SK-N-SH (cell line): ENCODE data around the gene CAPRIN2. TPM values are rescaled to one million over a fixed set of nuclear protein-coding genes. Genes with fewer than 3 reads are reported as not detected.

Source experiments
- CTCF ChIA-PET: fragments of 300-600, 350-600 bp; formaldehyde crosslinking; extraction: SDS; loops from one replicate; lab custom pipeline; 2021; lab: Yijun Ruan, JAX
- POLR2A ChIA-PET: fragments of 350-600 bp; sonication (Branson Sonifier 250); formaldehyde crosslinking; extraction: SDS; loops from one replicate; lab custom pipeline; 2020; ENCODE audit warnings: antibody characterized with exemption, inconsistent platforms; lab: Yijun Ruan, JAX
- DNase-seq: peaks from one replicate; pipeline ENCODE4 v3.0.0; 2012
- H2AFZ ChIP-seq: fragments of 200-600 bp; sonication (generic); 2 replicates; pipeline ENCODE4 v1.8.1; 2016; ENCODE audit warnings: antibody characterized with exemption, mild to moderate bottlenecking, low read depth
- H3F3A ChIP-seq: fragments of 200-600 bp; sonication (generic); replicated peaks from 2 replicates; pipeline ENCODE3; 2016; ENCODE audit warnings: antibody characterized with exemption, mild to moderate bottlenecking; ENCODE audit not compliant: insufficient read depth
- H3K27ac ChIP-seq, 2 experiments: fragments of 200-500 bp in 1 of 2; fragments of 200-600 bp in 1 of 2; sonication (Bioruptor generic) in 1 of 2; sonication (generic), shearing (Covaris generic) in 1 of 2; 2 replicates each; pipeline versions ENCODE4 v1.5.1 to v1.6.1; 2014 to 2016; ENCODE audit warnings: low read depth in 2 of 2, inconsistent platforms in 1 of 2, low read length in 1 of 2, mild to moderate bottlenecking in 1 of 2, mixed read lengths in 1 of 2
- H3K27me3 ChIP-seq: fragments of 200-600 bp; sonication (generic), shearing (Covaris generic); 2 replicates; pipeline ENCODE4 v1.6.1; 2016; ENCODE audit warnings: mixed run types; ENCODE audit not compliant: insufficient read depth
- H3K36me3 ChIP-seq, 2 experiments: fragments of 200-500 bp in 1 of 2; fragments of 200-600 bp in 1 of 2; sonication (Bioruptor generic) in 1 of 2; sonication (generic) in 1 of 2; replicated peaks in 1 of 2; 2 replicates each; pipeline versions ENCODE3 to v1.5.1; 2014 to 2016; ENCODE audit warnings: low read length in 1 of 2, mild to moderate bottlenecking in 1 of 2; ENCODE audit not compliant: insufficient read depth in 2 of 2, control insufficient read depth in 1 of 2
- H3K4me1 ChIP-seq, 2 experiments: fragments of 200-500 bp in 1 of 2; fragments of 200-600 bp in 1 of 2; sonication (Bioruptor generic) in 1 of 2; sonication (generic), shearing (Covaris generic) in 1 of 2; 2 replicates each; pipeline versions ENCODE4 v1.5.1 to v1.6.1; 2014 to 2016; ENCODE audit warnings: low read depth in 1 of 2, low read length in 1 of 2, mixed run types in 1 of 2; ENCODE audit not compliant: insufficient read depth in 2 of 2, control insufficient read depth in 1 of 2
- H3K4me2 ChIP-seq: fragments of 200-600 bp; sonication (generic), shearing (Covaris generic); 2 replicates; pipeline ENCODE4 v1.6.1; 2017; ENCODE audit warnings: mixed run types
- H3K4me3 ChIP-seq, 2 experiments: fragments of 200-500 bp in 1 of 2; fragments of 200-600 bp in 1 of 2; sonication (Bioruptor generic) in 1 of 2; sonication (generic), shearing (Covaris generic) in 1 of 2; 2 replicates each; pipeline versions ENCODE4 v1.5.1 to v1.8.1; 2014 to 2016; ENCODE audit warnings: low read depth in 2 of 2, inconsistent platforms in 1 of 2, low read length in 1 of 2, mild to moderate bottlenecking in 1 of 2, mixed read lengths in 1 of 2, moderate library complexity in 1 of 2
- H3K79me2 ChIP-seq: fragments of 200-600 bp; sonication (generic); 2 replicates; pipeline ENCODE4 v1.8.1; 2017; ENCODE audit warnings: mild to moderate bottlenecking; ENCODE audit not compliant: insufficient read depth
- H3K9ac ChIP-seq: fragments of 200-600 bp; sonication (generic); 2 replicates; pipeline ENCODE4 v1.6.1; 2017; ENCODE audit warnings: mixed run types
- H3K9me2 ChIP-seq: fragments of 200-600 bp; sonication (generic); 2 replicates; pipeline ENCODE4 v1.6.1; 2017; ENCODE audit warnings: mixed run types
- H3K9me3 ChIP-seq: fragments of 200-600 bp; sonication (generic); 2 replicates; pipeline ENCODE4 v1.6.1; 2017; ENCODE audit warnings: mixed run types, mild to moderate bottlenecking, moderate library complexity
- H4K20me1 ChIP-seq: fragments of 200-600 bp; sonication (generic); 2 replicates; pipeline ENCODE4 v1.6.1; 2017; ENCODE audit warnings: mild to moderate bottlenecking, mixed run types; ENCODE audit not compliant: insufficient read depth
- CHD2 ChIP-seq: fragments of 150-350 bp; IDR thresholded peaks from 2 replicates; pipeline ENCODE4 v1.6.1; 2018; ENCODE audit warnings: low read length; ENCODE audit not compliant: partially characterized antibody
- EP300 ChIP-seq, 2 experiments: IDR thresholded peaks; 2 replicates each; pipeline versions ENCODE4 v1.4.0 to v1.6.1; 2012; ENCODE audit warnings: borderline replicate concordance in 1 of 2, low read depth in 1 of 2, low read length in 1 of 2
- FOXM1 ChIP-seq: IDR thresholded peaks from 2 replicates; pipeline ENCODE4 v1.4.0; 2012; ENCODE audit warnings: low read depth, mild to moderate bottlenecking
- GABPA ChIP-seq: IDR thresholded peaks from 2 replicates; pipeline ENCODE4 v1.4.0; 2012; ENCODE audit warnings: low read depth, mild to moderate bottlenecking
- MEF2A ChIP-seq: IDR thresholded peaks from 2 replicates; pipeline ENCODE4 v1.4.0; 2012; ENCODE audit warnings: low read depth, borderline replicate concordance
- NRF1 ChIP-seq: IDR thresholded peaks from 2 replicates; pipeline ENCODE4 v1.6.1; 2012; ENCODE audit warnings: low read depth, mild to moderate bottlenecking, low read length
- PBX3 ChIP-seq: IDR thresholded peaks from 2 replicates; pipeline ENCODE4; 2012
- POLR2AphosphoS5 ChIP-seq: IDR thresholded peaks from 2 replicates; pipeline ENCODE4 v1.6.1; 2012; ENCODE audit warnings: low read depth, low read length
- RAD21 ChIP-seq: IDR thresholded peaks from 2 replicates; pipeline ENCODE4 v1.6.1; 2012; ENCODE audit warnings: mild to moderate bottlenecking, low read length
- RCOR1 ChIP-seq: fragments of 150-350 bp; IDR thresholded peaks from 2 replicates; pipeline ENCODE4 v1.6.1; 2017; ENCODE audit warnings: antibody characterized with exemption, low read length
- REST ChIP-seq: IDR thresholded peaks from 2 replicates; pipeline ENCODE4 v1.6.1; 2012; ENCODE audit warnings: mild to moderate bottlenecking, low read depth, low read length, moderate library complexity
- RFX5 ChIP-seq: IDR thresholded peaks from 2 replicates; pipeline ENCODE4 v1.6.1; 2012; ENCODE audit warnings: mild to moderate bottlenecking, improper control_type of control experiment, low read length
- RXRA ChIP-seq: IDR thresholded peaks from 2 replicates; pipeline ENCODE4 v1.4.0; 2012; ENCODE audit warnings: low read depth, mild to moderate bottlenecking, borderline replicate concordance
- SIN3A ChIP-seq: IDR thresholded peaks from 2 replicates; pipeline ENCODE4 v1.6.1; 2012; ENCODE audit warnings: low read depth, mild to moderate bottlenecking, low read length, moderate library complexity, borderline replicate concordance
- TAF1 ChIP-seq: IDR thresholded peaks from 2 replicates; pipeline ENCODE4 v1.6.1; 2012; ENCODE audit warnings: low read depth, mild to moderate bottlenecking, low read length, moderate library complexity, borderline replicate concordance
- USF1 ChIP-seq: IDR thresholded peaks from 2 replicates; pipeline ENCODE4 v1.4.0; 2012; ENCODE audit warnings: low read depth, borderline replicate concordance
- WGBS: methylation state at CpG from one replicate; pipeline ENCODE4 v1.1.6; 2017; ENCODE audit warnings: low lambda C conversion rate; 5-methylcytosine and 5-hydroxymethylcytosine counted together
- polyA plus RNA-seq, 3 experiments: library from polyadenylated mRNA; depleted of rRNA; stranded (reverse); fragments of >200 nt; gene quantifications; 2 replicates each; pipeline ENCODE4 v1.2.3, GENCODE V29; 2012
- TF ChIP-seq, protein P1 (sequence below): fragments of 150-350 bp; IDR thresholded peaks from 2 replicates; pipeline ENCODE4 v1.6.1; 2016; ENCODE audit warnings: mild to moderate bottlenecking, low read depth, low read length
- TF ChIP-seq, protein P2 (sequence below): fragments of 150-350 bp; IDR thresholded peaks from 2 replicates; pipeline ENCODE4 v1.6.1; 2017; ENCODE audit warnings: antibody characterized with exemption, low read length, low read depth, borderline replicate concordance
- TF ChIP-seq, protein P3 (sequence below): IDR thresholded peaks from 2 replicates; pipeline ENCODE4 v1.4.0; 2012; ENCODE audit warnings: low read depth, borderline replicate concordance
- TF ChIP-seq, protein P4 (sequence below): IDR thresholded peaks from 2 replicates; pipeline ENCODE4 v1.4.0; 2012; ENCODE audit warnings: low read depth

The CAPRIN2 gene
- polyA plus RNA-seq, 1 of the 3 experiments (the other 2 are of a cell fraction), result 21.4 TPM

DNA sequence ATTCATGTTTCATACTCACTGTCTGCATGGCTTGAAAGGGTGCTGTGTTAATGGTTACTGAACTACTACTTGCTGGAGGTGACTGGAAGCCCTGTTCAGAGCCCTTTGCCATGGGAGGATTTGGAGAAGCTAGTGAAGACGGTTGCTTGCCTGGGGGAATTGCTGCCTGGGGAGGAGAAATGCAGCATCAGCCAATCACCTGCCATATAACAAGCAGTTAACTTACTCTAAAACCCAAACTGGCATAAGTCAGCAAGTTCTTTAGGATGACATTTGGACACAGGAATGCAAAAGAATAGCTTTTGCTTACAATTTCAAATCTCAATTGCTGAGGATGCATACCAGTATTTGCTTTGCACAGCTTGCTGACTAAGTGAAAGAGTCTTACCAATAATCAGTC lies 35.7 kb downstream of the CAPRIN2 start (continued):
- TF ChIP-seq, protein P1, sequence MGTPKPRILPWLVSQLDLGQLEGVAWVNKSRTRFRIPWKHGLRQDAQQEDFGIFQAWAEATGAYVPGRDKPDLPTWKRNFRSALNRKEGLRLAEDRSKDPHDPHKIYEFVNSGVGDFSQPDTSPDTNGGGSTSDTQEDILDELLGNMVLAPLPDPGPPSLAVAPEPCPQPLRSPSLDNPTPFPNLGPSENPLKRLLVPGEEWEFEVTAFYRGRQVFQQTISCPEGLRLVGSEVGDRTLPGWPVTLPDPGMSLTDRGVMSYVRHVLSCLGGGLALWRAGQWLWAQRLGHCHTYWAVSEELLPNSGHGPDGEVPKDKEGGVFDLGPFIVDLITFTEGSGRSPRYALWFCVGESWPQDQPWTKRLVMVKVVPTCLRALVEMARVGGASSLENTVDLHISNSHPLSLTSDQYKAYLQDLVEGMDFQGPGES, result no peak
- no peak for TF ChIP-seq GABPA
- TF ChIP-seq SIN3A, result no peak

DNA sequence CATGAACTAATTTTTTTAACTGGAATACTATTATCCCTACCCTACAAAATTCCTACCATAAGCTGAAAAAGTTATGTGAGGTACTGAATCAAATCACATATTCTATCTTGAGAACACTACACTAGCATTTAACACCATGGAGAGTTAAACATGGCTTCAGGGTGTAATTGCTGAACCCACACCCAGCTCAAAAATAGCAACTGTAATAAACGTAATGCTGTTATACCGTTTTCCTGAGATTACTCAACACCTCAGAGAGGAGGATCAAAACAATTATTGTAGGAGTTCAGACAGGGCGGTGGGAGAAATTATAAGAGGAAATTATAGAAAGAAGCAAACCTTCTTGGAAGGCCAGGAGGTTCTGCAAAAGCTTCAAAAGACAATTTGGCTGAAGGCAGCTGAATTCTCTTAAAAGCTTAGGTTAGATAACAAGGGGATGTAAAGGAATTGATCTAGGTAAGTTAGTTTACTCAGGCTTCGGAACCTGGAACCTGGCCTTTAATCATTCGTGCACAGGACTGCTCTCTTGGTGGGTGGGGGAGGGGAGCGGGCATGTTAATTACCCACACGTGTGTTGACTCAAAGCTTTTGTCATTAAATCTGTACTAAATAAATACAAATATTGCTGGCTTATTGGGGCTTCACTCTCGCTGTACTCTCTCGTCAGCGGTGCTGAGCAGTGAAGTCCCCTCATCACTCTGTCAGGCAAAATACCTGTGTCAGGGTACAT lies 47.0 kb downstream of the CAPRIN2 start:
- Histone ChIP-seq H3K9me3 (no peaks in the 10 kb centered on the region), H3K27me3 (no peaks in the 10 kb centered on the region), H2AFZ (no peak overlapping the region), H4K20me1 (no peaks in the 10 kb centered on the region), H3K9me2 (no peaks in the 10 kb centered on the region), H3K4me1 (no peaks in the 10 kb centered on the region), H3K9ac (no peak overlapping the region), H3K79me2 (no peaks in the 10 kb centered on the region), H3K4me2 (no peak overlapping the region), H3F3A (no peaks in the 10 kb centered on the region), H3K27ac (no peak overlapping the region), H3K4me3 (no peak overlapping the region), H3K36me3 (peaks cover 45 to 49% of the 10 kb centered on the region in 2 experiments)
- CTCF ChIA-PET, result interaction anchor here (0.5 to 2.3 kb wide), 6 partner anchors 11 to 520 kb away, joined by 3 to 11 read pairs (median 3); partner anchors contain the start of gene IPO8
- no peak for DNase-seq
- POLR2A ChIA-PET, result no interaction called here
- TF ChIP-seq MEF2A, result no peak
- TF ChIP-seq RFX5, result no peak
- TF ChIP-seq RXRA, result no peak
- TF ChIP-seq NRF1, result no peak
- no peak for TF ChIP-seq REST
- TF ChIP-seq FOXM1, result no peak
- TF ChIP-seq USF1, result no peak
- no peak for TF ChIP-seq TAF1
- TF ChIP-seq POLR2AphosphoS5, result no peak
- TF ChIP-seq EP300 (IDR thresholded peaks at IDR 0.05; ENCODE audit: borderline replicate concordance in 1 of 2, low read depth in 1 of 2, low read length in 1 of 2), result no peak
- TF ChIP-seq, protein P2, sequence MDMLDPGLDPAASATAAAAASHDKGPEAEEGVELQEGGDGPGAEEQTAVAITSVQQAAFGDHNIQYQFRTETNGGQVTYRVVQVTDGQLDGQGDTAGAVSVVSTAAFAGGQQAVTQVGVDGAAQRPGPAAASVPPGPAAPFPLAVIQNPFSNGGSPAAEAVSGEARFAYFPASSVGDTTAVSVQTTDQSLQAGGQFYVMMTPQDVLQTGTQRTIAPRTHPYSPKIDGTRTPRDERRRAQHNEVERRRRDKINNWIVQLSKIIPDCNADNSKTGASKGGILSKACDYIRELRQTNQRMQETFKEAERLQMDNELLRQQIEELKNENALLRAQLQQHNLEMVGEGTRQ, result no peak
- TF ChIP-seq PBX3, result no peak
- TF ChIP-seq, protein P3, sequence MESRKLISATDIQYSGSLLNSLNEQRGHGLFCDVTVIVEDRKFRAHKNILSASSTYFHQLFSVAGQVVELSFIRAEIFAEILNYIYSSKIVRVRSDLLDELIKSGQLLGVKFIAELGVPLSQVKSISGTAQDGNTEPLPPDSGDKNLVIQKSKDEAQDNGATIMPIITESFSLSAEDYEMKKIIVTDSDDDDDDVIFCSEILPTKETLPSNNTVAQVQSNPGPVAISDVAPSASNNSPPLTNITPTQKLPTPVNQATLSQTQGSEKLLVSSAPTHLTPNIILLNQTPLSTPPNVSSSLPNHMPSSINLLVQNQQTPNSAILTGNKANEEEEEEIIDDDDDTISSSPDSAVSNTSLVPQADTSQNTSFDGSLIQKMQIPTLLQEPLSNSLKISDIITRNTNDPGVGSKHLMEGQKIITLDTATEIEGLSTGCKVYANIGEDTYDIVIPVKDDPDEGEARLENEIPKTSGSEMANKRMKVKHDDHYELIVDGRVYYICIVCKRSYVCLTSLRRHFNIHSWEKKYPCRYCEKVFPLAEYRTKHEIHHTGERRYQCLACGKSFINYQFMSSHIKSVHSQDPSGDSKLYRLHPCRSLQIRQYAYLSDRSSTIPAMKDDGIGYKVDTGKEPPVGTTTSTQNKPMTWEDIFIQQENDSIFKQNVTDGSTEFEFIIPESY, result no peak
- no peak for TF ChIP-seq RAD21
- no peak for TF ChIP-seq CHD2
- TF ChIP-seq, protein P4, sequence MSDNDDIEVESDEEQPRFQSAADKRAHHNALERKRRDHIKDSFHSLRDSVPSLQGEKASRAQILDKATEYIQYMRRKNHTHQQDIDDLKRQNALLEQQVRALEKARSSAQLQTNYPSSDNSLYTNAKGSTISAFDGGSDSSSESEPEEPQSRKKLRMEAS, result no peak
- TF ChIP-seq RCOR1, result no peak
- 98% methylated on average over 10 of the region's 10 CpGs for WGBS
